Measurements from ENCODE around the gene DESI2. TPM values are rescaled to one million over a fixed set of nuclear protein-coding genes. Genes with fewer than 3 reads are reported as not detected.
"Not testable (repeated sequence)": the region's sequence is repeated elsewhere in the genome, so short reads cannot be mapped to it uniquely, and the experiment has no call there.

The DESI2 gene
- total and polyA plus RNA-seq, 8 donors = 3.5 to 74.7 (median 19.0) TPM

DNA sequence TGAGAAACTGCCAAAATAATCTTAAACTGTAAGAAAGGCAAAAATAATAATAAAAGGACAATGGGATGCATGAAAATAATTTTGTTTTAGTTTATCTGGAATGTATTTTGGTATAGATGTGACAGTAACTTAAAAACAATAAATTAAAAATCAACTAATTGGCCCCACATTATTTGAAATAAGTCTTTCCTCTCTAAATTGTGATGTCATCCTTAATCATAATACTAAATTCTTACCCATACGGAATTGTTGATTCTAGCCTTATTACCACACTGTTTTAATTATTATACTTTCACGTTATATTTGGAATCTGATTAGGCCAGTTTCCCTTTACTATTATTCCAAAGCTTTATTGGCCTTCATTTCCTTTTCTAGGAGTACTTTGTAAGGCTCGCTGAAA lies 7.7 kb downstream of the DESI2 start:
- Histone ChIP-seq H3K4me3 (no peak overlapping the region), H3K27me3 (no peaks in the 10 kb centered on the region), H3K9me3 (no peaks in the 10 kb centered on the region), H3K27ac (peak overlapping the region in 1 of 5 donors; percentile 31), H3K4me1 (peaks cover 36 to 81% (median 66%) of the 10 kb centered on the region in 4 donors), H3K36me3 (peaks cover 0 to 5% (median 2%) of the 10 kb centered on the region in 4 donors)
- WGBS, 5 donors = 74 to 99% (median 97%) methylated on average over 3 of the region's 3 CpGs
- TF ChIP-seq POLR2A (IDR thresholded peaks at IDR 0.05) (no peak), POLR2AphosphoS5 (IDR thresholded peaks at IDR 0.05) (no peak), EP300 (IDR thresholded peaks at IDR 0.05) (no peak)
- TF ChIP-seq, protein P1, sequence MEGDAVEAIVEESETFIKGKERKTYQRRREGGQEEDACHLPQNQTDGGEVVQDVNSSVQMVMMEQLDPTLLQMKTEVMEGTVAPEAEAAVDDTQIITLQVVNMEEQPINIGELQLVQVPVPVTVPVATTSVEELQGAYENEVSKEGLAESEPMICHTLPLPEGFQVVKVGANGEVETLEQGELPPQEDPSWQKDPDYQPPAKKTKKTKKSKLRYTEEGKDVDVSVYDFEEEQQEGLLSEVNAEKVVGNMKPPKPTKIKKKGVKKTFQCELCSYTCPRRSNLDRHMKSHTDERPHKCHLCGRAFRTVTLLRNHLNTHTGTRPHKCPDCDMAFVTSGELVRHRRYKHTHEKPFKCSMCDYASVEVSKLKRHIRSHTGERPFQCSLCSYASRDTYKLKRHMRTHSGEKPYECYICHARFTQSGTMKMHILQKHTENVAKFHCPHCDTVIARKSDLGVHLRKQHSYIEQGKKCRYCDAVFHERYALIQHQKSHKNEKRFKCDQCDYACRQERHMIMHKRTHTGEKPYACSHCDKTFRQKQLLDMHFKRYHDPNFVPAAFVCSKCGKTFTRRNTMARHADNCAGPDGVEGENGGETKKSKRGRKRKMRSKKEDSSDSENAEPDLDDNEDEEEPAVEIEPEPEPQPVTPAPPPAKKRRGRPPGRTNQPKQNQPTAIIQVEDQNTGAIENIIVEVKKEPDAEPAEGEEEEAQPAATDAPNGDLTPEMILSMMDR (IDR thresholded peaks at IDR 0.05) = no peak
- DNase-seq = no peak
- intact Hi-C loops (cut with DNase I; ENCODE audit: low total_unique reads) = no loop called here

GRCh38 chr1:244661569-244662312 lies 8.8 kb downstream of the DESI2 start:
- H3K36me3 ChIP-seq; intact Hi-C loops (cut with DNase I; ENCODE audit: low total_unique reads); DNase-seq; H3K9me3 ChIP-seq; H3K4me3 ChIP-seq; H3K27me3 ChIP-seq: not testable (repeated sequence)
- peaks cover 27 to 79% (median 61%) of the 10 kb centered on the region in 4 donors for H3K4me1 ChIP-seq
- H3K27ac ChIP-seq = peak overlapping the region in 3 of 5 donors; percentile 63 to 75 (median 70)
- 92 to 98% (median 96%) methylated on average over 2 of the region's 4 CpGs for WGBS, 5 donors

DNA sequence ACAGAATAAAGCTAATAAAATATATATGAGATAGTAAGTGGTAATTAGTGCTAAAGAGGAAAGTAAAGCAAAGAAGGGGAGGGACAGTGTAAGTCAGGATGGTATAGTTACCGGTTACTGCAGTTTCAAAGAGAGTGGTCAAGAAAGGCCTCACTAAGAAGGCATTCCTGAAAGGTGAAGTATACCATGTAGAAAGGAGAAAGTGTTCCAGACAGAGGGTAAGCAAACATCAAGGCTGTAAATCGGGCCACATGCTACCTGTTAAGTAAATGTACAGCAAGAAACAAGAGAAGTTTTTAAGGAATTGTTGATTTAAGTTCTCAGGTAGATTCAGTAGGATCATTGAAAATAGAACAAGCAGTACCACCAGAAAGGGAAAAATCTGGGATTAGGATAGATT lies 9.7 kb downstream of the DESI2 start:
- H3K9me3 ChIP-seq = no peaks in the 10 kb centered on the region
- peak overlapping the region in 4 of 5 donors; percentile 63 to 75 (median 70) for H3K27ac ChIP-seq
- H3K4me3 ChIP-seq = no peak overlapping the region
- H3K27me3 ChIP-seq = no peaks in the 10 kb centered on the region
- WGBS, 5 donors = 31 to 43% (median 41%) methylated on average over 2 of the region's 2 CpGs
- TF ChIP-seq, protein P1 (IDR thresholded peaks at IDR 0.05) = no peak
- TF ChIP-seq POLR2AphosphoS5 (IDR thresholded peaks at IDR 0.05) (peak in 1 of 3 donors; percentile 21), EP300 (IDR thresholded peaks at IDR 0.05) (no peak), POLR2A (IDR thresholded peaks at IDR 0.05) (no peak)
- H3K36me3 ChIP-seq = peaks cover 0 to 5% (median 0%) of the 10 kb centered on the region in 4 donors
- intact Hi-C loops (cut with DNase I; ENCODE audit: low total_unique reads) = no loop called here
- H3K4me1 ChIP-seq = peaks cover 19 to 79% (median 57%) of the 10 kb centered on the region in 4 donors
- DNase-seq = peak in 1 of 2 donors; percentile 72

DNA sequence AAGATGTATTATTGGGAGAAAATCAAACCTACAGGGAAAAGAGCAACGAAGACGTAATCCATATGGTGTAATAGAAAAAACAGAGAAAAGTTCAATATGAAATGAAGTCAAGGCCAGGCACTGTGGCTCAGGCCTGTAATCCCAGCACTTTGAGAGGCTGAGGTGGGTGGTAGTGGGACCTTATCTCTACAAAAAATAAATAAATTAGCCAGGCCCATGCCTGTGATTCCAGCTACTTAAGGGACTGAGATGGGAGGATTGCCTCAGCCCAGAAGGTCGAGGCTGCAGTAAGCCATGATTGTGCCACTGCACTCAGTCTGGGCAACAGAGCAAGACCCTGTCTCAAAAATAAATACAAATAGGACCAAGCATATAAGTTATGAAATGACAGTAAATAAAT lies 11.4 kb downstream of the DESI2 start:
- H3K27me3 ChIP-seq = no peaks in the 10 kb centered on the region
- H3K4me1 ChIP-seq = peaks cover 14 to 63% (median 41%) of the 10 kb centered on the region in 4 donors
- TF ChIP-seq EP300 (IDR thresholded peaks at IDR 0.05) = no peak
- TF ChIP-seq POLR2A (IDR thresholded peaks at IDR 0.05) = no peak
- TF ChIP-seq, protein P1 (IDR thresholded peaks at IDR 0.05) = no peak
- TF ChIP-seq POLR2AphosphoS5 (IDR thresholded peaks at IDR 0.05) = no peak
- H3K36me3 ChIP-seq = peaks cover 0 to 5% (median 0%) of the 10 kb centered on the region in 4 donors
- H3K4me3 ChIP-seq = no peak overlapping the region
- no peaks in the 10 kb centered on the region for H3K9me3 ChIP-seq
- intact Hi-C loops (cut with DNase I; ENCODE audit: low total_unique reads) = no loop called here
- DNase-seq = no peak
- WGBS, 5 donors = 80 to 86% (median 83%) methylated on average over 3 of the region's 3 CpGs
- no peak overlapping the region for H3K27ac ChIP-seq

DNA sequence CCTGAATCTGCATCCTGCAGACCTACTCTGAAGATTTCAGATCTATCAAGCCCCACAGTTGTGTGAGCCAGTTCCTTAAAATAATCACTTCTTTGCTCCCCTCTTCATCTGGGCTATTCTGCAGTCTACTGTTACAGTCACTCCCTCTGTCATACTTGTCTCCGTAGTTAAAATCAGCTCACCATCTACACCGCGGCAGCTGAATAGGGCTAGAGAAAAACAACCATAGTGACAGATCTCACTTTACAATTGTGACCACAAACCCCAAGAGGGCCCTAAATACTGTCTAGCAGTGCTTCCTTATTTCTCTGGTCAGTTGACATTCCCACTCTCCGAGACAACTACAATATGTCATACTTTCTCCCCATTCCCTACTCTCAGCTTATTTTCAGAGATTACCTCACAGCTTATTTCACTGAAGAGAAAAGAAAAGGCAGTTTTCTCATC lies 12.9 kb downstream of the DESI2 start:
- H3K9me3 ChIP-seq = no peaks in the 10 kb centered on the region
- intact Hi-C loops (cut with DNase I; ENCODE audit: low total_unique reads) = no loop called here
- peaks cover 8 to 53% (median 32%) of the 10 kb centered on the region in 4 donors for H3K4me1 ChIP-seq
- H3K4me3 ChIP-seq = no peak overlapping the region
- TF ChIP-seq POLR2AphosphoS5 (IDR thresholded peaks at IDR 0.05) = no peak
- TF ChIP-seq, protein P1 (IDR thresholded peaks at IDR 0.05) = no peak
- TF ChIP-seq EP300 (IDR thresholded peaks at IDR 0.05) = no peak
- TF ChIP-seq POLR2A (IDR thresholded peaks at IDR 0.05) = no peak
- peak in 1 of 2 donors; percentile 34 for DNase-seq
- 70 to 79% (median 73%) methylated on average over 4 of the region's 4 CpGs for WGBS, 5 donors
- H3K27me3 ChIP-seq = no peaks in the 10 kb centered on the region
- H3K27ac ChIP-seq = no peak overlapping the region
- H3K36me3 ChIP-seq = peaks cover 0 to under 1% (median 0%) of the 10 kb centered on the region in 4 donors

DNA sequence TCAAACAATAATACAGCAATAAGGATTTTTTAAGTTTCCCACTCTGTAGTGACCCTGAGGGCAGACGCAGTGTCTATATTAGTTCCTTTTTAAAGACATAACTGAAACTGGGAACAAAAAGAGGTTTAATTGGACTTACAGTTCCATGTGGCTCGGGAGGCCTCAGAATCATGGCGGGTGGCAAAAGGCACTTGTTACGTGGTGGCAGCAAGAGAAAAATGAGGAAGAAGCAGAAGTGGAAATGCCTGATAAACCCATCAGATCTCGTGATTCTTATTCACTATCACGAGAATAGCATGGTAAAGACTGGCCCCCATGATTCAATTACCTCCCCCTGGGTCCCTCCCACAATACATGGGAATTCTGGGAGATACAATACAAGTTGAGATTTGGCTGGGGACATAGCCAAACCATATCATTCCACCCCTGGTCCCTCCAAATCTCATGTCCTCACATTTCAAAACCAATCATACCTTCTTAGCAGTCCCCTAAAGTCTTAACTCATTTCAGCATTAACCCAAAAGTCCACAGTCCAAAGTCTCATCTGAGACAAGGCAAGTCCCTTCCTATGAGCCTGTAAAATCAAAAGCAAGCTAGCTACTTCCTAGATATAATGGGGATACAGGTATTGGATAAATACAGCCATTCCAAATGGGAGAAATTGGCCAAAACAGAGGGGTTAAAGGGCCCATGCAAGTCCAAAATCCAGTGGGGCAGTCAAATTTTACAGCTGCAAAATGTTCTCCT lies 13.9 kb downstream of the DESI2 start:
- H3K27ac ChIP-seq; H3K36me3 ChIP-seq; H3K27me3 ChIP-seq; H3K4me3 ChIP-seq; intact Hi-C loops (cut with DNase I; ENCODE audit: low total_unique reads); DNase-seq; H3K9me3 ChIP-seq: not testable (repeated sequence)
- 82 to 92% (median 89%) methylated on average over 6 of the region's 6 CpGs for WGBS, 5 donors
- peaks cover 8 to 53% (median 32%) of the 10 kb centered on the region in 4 donors for H3K4me1 ChIP-seq

Measured in stomach (tissue), 9 donors.